Gastrocnemius medialis (tissue), 4 donors: ENCODE results near the gene TUBB4B. TPM values are rescaled to one million over a fixed set of nuclear protein-coding genes. Genes with fewer than 3 reads are reported as not detected.

Experiments used
- ATAC-seq, 2 donors: fragments of 150-250 bp; one replicate each; pipeline ENCODE4 v1.9.1; 2016
- DNase-seq, 2 donors: peaks; one replicate each; pipeline ENCODE4 v3.0.0-alpha.2; 2019
- H3K27ac ChIP-seq, 4 donors: fragments of 200-600 bp; sonication (generic); 1 replicate in 1 of 4; 2 replicates in 3 of 4; pipeline ENCODE4 v1.5.1; 2016 to 2018; ENCODE audit warnings: mild to moderate bottlenecking in 2 of 4, moderate library complexity in 1 of 4
- H3K27me3 ChIP-seq, 3 donors: fragments of 200-600 bp; sonication (generic) in 2 of 3; 1 replicate in 1 of 3; 2 replicates in 2 of 3; pipeline versions ENCODE4 v1.5.1 to v1.6.0; 2016 to 2019; ENCODE audit warnings: mild to moderate bottlenecking in 1 of 3, moderate library complexity in 1 of 3
- H3K36me3 ChIP-seq, 2 donors: fragments of 200-600 bp; sonication (generic) in 1 of 2; one replicate each; pipeline ENCODE4 v1.5.1; 2017 to 2018
- H3K4me1 ChIP-seq, 2 donors: fragments of 200-600 bp; sonication (generic) in 1 of 2; one replicate each; pipeline ENCODE4 v1.5.1; 2016 to 2017; ENCODE audit warnings: mild to moderate bottlenecking in 2 of 2
- H3K4me3 ChIP-seq, 4 donors: fragments of 200-600 bp; sonication (generic) in 3 of 4; 1 replicate in 1 of 4; 2 replicates in 3 of 4; pipeline ENCODE4 v1.5.1; 2016 to 2019; ENCODE audit warnings: mild to moderate bottlenecking in 2 of 4
- H3K9me3 ChIP-seq, 3 donors: fragments of 200-600 bp; sonication (generic) in 2 of 3; 1 replicate in 1 of 3; 2 replicates in 2 of 3; pipeline ENCODE4 v1.5.1; 2016 to 2019
- POLR2A ChIP-seq, 2 donors: fragments of 450-650 bp; IDR thresholded peaks; one replicate each; pipeline ENCODE4 v1.6.1; 2017; ENCODE audit warnings: antibody characterized with exemption in 2 of 2, mild to moderate bottlenecking in 2 of 2, moderate library complexity in 2 of 2
- in situ Hi-C, 4 donors: fragments of 200-750 bp; cut with MboI; loops; one replicate each; pipeline versions ENCODE4 v1.15.0 to v1.8.0; 2017; ENCODE audit warnings: low sequenced_read_pairs in 4 of 4
- intact Hi-C: fragments of 100-400 bp; cut with DNase I; formaldehyde crosslinking; loops from one replicate; pipeline ENCODE4 v1.15.1; 2023; ENCODE audit warnings: low total_unique reads
- total RNA-seq, 4 donors: library from RNA; depleted of rRNA; stranded (reverse); fragments of >200 nt; gene quantifications; one replicate each; pipeline versions ENCODE4 v1.1.0 to v1.2.3, GENCODE V29; 2016
- TF ChIP-seq, protein P1 (sequence below), 5 experiments: fragments of 450-650 bp in 3 of 5; fragments of 200-600 bp in 2 of 5; sonication (generic) in 2 of 5; IDR thresholded peaks in 4 of 5; conservative IDR thresholded peaks in 1 of 5; 1 replicate in 4 of 5; 2 replicates in 1 of 5; pipeline ENCODE4 v1.5.1; 2016 to 2019; ENCODE audit warnings: antibody characterized with exemption in 5 of 5, mild to moderate bottlenecking in 3 of 5, moderate library complexity in 3 of 5

TUBB4B gene
- total RNA-seq, 4 donors from 2014 or later, result 222 to 495 (median 363) TPM

DNA sequence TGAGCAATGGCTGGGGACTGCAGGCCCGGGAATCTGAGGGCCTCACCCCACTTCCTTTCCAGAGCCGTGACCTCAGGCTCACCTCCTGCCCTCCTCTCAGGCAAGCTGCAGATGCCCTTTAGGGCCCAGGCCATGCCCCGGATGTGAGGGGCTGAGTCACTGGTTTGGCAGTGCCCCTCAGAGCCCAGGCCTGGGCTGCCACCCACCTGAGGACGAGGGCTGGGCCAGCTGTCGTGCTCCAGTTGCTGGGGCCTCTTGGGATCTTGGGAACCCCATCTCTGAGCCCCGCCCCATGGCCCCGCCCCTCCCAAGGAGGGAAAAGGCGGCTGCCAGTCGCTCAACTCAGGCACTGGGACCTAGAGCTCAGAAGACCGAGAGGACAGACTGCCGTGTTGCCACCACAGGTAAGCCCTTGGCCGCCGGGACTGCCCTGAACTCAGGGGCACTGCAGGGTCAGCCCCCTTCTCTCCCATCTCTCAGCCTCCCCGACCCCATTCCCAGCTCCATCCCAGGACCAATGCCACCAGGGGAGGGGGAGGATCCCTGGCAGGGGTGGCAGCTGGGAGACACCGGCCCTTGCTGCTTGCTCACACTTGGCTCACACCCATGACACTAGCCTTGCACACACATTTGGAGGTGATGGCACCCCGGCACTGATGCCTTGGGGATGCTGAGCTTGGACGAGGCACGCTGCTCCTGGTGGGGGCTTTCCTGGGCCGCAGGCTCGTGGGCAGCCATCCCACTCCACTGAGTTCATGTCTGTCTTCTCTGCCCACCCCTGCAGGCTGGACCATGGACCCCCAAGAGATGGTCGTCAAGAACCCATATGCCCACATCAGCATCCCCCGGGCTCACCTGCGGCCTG, 16.0 kb upstream of the TUBB4B start, which contains the start of gene CYSRT1:
CYSRT1 (plus strand) TSS at position 345 of the 865 bp plus-strand sequence; CDS start at position 793, 448 bp downstream.
- in situ Hi-C loops, result loop anchor here in 1 of 4 donors (10.0 kb wide), 1 partner anchor 100 kb away; no protein-coding TSS in a partner anchor
- Histone ChIP-seq H3K9me3 (no peaks in the 10 kb centered on the region), H3K27ac (peak within 1 kb of the TSS; percentile 87 to 93 (median 90)), H3K36me3 (no peaks in the 10 kb centered on the region), H3K4me1 (peaks cover 8 to 21% of the 10 kb centered on the region in 2 donors), H3K4me3 (peak within 1 kb of the TSS; percentile 63 to 94 (median 88)), H3K27me3 (peaks cover 20 to 25% (median 24%) of the 10 kb centered on the region in 3 donors)
- DNase-seq (no peak), ATAC-seq (no peak)
- intact Hi-C loops, result loop anchor here (5.0 kb wide), 1 partner anchor 42 kb away; no protein-coding TSS in a partner anchor
- TF ChIP-seq, protein P1, sequence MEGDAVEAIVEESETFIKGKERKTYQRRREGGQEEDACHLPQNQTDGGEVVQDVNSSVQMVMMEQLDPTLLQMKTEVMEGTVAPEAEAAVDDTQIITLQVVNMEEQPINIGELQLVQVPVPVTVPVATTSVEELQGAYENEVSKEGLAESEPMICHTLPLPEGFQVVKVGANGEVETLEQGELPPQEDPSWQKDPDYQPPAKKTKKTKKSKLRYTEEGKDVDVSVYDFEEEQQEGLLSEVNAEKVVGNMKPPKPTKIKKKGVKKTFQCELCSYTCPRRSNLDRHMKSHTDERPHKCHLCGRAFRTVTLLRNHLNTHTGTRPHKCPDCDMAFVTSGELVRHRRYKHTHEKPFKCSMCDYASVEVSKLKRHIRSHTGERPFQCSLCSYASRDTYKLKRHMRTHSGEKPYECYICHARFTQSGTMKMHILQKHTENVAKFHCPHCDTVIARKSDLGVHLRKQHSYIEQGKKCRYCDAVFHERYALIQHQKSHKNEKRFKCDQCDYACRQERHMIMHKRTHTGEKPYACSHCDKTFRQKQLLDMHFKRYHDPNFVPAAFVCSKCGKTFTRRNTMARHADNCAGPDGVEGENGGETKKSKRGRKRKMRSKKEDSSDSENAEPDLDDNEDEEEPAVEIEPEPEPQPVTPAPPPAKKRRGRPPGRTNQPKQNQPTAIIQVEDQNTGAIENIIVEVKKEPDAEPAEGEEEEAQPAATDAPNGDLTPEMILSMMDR (IDR thresholded peaks at IDR 0.05 in 4 of 5, conservative IDR thresholded peaks at IDR 0.05 in 1 of 5), result no peak
- TF ChIP-seq POLR2A (IDR thresholded peaks at IDR 0.05), result no peak

DNA sequence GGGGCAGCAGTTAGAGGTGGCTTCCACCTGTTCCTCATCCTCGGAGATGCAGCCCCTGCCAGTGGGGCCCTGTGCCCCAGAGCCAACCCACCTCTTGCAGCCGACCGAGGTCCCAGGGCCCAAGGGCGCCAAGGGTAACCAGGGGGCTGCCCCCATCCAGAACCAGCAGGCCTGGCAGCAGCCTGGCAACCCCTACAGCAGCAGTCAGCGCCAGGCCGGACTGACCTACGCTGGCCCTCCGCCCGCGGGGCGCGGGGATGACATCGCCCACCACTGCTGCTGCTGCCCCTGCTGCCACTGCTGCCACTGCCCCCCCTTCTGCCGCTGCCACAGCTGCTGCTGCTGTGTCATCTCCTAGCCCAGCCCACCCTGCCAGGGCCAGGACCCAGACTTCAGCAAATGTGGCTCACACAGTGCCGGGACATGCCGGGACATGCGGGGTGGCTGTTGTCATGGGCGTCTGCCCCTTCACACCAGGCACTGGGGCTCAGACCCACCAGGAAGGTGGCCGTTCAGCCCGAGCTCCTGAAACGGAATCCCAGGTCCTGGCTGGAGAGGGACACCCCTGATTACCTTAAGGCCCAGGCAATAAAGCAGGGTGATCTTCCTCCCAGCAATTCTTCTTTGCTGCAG, 15.3 kb upstream of the TUBB4B start:
- TF ChIP-seq, protein P1 (IDR thresholded peaks at IDR 0.05 in 4 of 5, conservative IDR thresholded peaks at IDR 0.05 in 1 of 5), result no peak
- no peak for TF ChIP-seq POLR2A (IDR thresholded peaks at IDR 0.05)
- no peak overlapping the region for H3K4me3 ChIP-seq
- in situ Hi-C loops, result loop anchor here in 1 of 4 donors (10.0 kb wide), 1 partner anchor 101 kb away; no protein-coding TSS in a partner anchor
- H3K9me3 ChIP-seq, result no peaks in the 10 kb centered on the region
- H3K4me1 ChIP-seq, result peaks cover 8 to 21% of the 10 kb centered on the region in 2 donors
- H3K27me3 ChIP-seq, result peaks cover 27 to 32% (median 27%) of the 10 kb centered on the region in 3 donors
- intact Hi-C loops, result loop anchor here (2.0 kb wide), 1 partner anchor 107 kb away; no protein-coding TSS in a partner anchor
- ATAC-seq (no peak), DNase-seq (no peak)
- H3K27ac ChIP-seq, result no peak overlapping the region
- H3K36me3 ChIP-seq, result no peaks in the 10 kb centered on the region

DNA sequence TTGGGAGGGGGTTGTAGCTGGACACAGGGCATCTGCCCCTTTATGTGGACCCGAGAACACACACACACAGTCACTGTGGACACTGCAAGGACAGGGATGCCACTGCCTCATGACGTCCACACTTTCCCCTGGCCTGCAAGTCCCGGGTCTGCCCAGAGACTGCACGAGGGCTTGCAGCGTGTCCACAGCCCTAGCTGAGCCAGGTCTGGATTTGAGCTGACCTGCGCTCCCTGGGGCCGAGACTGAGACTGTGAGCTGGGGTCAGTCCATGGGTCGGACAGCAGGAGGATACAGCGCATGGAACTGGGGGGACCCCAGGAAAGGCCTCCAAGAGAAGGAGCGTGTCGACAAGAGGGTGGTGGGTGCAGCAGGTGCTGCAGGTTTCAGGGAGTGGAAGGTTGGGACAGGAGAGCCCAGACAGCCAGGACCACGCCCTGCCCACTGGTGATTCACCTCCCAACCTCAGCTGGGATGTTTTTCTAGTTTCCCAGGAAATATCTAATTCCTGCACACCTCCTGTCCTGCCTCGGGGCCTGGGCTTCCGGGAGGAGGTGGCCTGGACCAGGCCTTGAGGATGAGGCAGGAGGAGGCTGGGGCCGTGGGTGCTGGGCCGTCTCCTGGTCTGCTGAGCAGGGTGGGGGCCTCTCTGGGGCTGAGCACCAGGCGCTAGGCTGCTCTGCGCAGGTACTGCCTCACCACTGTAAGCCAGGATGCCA, 14.6 kb upstream of the TUBB4B start:
- no peak for ATAC-seq
- TF ChIP-seq POLR2A (IDR thresholded peaks at IDR 0.05), result no peak
- TF ChIP-seq, protein P1 (IDR thresholded peaks at IDR 0.05 in 4 of 5, conservative IDR thresholded peaks at IDR 0.05 in 1 of 5), result no peak
- in situ Hi-C loops (loop anchor here in 1 of 4 donors (10.0 kb wide), 1 partner anchor 102 kb away; no protein-coding TSS in a partner anchor), intact Hi-C loops (loop anchor here (2.0 kb wide), 1 partner anchor 108 kb away; no protein-coding TSS in a partner anchor)
- Histone ChIP-seq H3K27ac (no peak overlapping the region), H3K9me3 (no peaks in the 10 kb centered on the region), H3K27me3 (peaks cover 28 to 36% (median 31%) of the 10 kb centered on the region in 3 donors), H3K4me1 (peaks cover 8 to 17% of the 10 kb centered on the region in 2 donors), H3K4me3 (no peak overlapping the region), H3K36me3 (no peaks in the 10 kb centered on the region)
- DNase-seq, result no peak
